Osteocyte (in vitro differentiated cells): ENCODE data around the gene GIGYF1. TPM values are rescaled to one million over a fixed set of nuclear protein-coding genes. Genes with fewer than 3 reads are reported as not detected.
A peak's percentile ranks its signal among the peaks of the same experiment; 100 is the strongest.
"Not testable (repeated sequence)": the region's sequence is repeated elsewhere in the genome, so short reads cannot be mapped to it uniquely, and the experiment has no call there.

Experiments used
- DNase-seq: peaks from one replicate; pipeline ENCODE4 v3.0.0; 2021; ENCODE audit warnings: mixed read lengths; ENCODE audit not compliant: unreplicated experiment; ENCODE audit errors: extremely low spot score
- H3K27ac Mint-ChIP-seq: one replicate; pipeline ENCODE4 v1.8.0; 2021; ENCODE audit warnings: mild to moderate bottlenecking, mixed read lengths; ENCODE audit not compliant: unreplicated experiment
- H3K27me3 Mint-ChIP-seq: one replicate; pipeline ENCODE4 v1.8.0; 2021; ENCODE audit warnings: mixed read lengths; ENCODE audit not compliant: unreplicated experiment
- H3K36me3 Mint-ChIP-seq: one replicate; pipeline ENCODE4 v1.8.0; 2021; ENCODE audit warnings: mixed read lengths; ENCODE audit not compliant: unreplicated experiment
- H3K4me1 Mint-ChIP-seq: one replicate; pipeline ENCODE4 v1.8.0; 2021; ENCODE audit warnings: mixed read lengths; ENCODE audit not compliant: unreplicated experiment
- H3K4me3 Mint-ChIP-seq: one replicate; pipeline ENCODE4 v1.8.0; 2021; ENCODE audit warnings: mild to moderate bottlenecking, moderate library complexity, mixed read lengths; ENCODE audit not compliant: unreplicated experiment
- H3K9me3 Mint-ChIP-seq: one replicate; pipeline ENCODE4 v1.8.0; 2021; ENCODE audit warnings: mixed read lengths; ENCODE audit not compliant: unreplicated experiment
- total RNA-seq: library from RNA; stranded (reverse); gene quantifications from 2 replicates; pipeline ENCODE4 v1.2.1, GENCODE V29; 2021
- TF ChIP-seq, protein P1 (sequence below): fragments of 200-600 bp; sonication (generic); IDR thresholded peaks from 2 replicates; pipeline ENCODE4 v1.5.0; 2021; ENCODE audit warnings: antibody characterized with exemption, mild to moderate bottlenecking, moderate library complexity

Gene GIGYF1
- total RNA-seq, 1 donor from 2014 or later: 64.6 TPM

DNA sequence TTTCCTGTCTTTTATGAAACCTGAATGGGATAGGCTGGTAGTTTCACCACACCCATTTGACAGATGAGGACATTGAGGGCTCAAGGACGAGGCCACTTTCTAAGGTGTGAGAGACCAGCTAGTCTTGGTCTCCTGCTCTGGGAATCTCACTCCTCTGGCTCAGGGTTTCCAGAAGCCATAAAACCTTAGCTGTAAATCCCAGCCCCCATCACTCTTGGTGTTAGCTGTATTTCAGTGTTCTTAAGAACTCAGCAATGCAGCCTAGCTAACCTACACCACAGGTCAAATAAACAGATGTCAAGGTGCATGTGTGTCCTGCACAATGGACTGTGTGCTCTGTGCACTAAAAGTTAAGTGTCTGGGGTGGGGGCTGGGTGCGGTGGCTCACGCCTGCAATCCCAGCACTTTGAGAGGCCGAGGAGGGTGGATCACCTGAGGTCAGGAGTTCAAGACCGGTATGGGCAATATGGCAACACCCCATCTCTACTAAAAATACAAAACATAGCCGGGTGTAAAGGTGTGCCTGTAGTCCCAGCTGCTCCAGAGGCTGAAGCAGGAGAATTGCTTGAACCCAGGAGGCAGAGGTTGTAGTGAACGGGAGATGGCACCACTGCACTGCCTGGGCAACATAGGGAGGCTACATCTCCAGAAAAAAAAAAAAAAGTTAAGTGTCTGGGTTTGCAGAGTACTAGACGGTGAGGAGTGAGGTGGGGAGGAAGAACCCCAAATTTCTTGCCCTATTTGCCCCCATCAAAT is 25.7 kb upstream of the GIGYF1 start:
- peaks cover 6% of the 10 kb centered on the region for H3K9me3 Mint-ChIP-seq
- H3K4me3 Mint-ChIP-seq: peak overlapping the region; percentile 10
- H3K27me3 Mint-ChIP-seq: peaks cover 41% of the 10 kb centered on the region
- DNase-seq: no peak
- TF ChIP-seq, protein P1, sequence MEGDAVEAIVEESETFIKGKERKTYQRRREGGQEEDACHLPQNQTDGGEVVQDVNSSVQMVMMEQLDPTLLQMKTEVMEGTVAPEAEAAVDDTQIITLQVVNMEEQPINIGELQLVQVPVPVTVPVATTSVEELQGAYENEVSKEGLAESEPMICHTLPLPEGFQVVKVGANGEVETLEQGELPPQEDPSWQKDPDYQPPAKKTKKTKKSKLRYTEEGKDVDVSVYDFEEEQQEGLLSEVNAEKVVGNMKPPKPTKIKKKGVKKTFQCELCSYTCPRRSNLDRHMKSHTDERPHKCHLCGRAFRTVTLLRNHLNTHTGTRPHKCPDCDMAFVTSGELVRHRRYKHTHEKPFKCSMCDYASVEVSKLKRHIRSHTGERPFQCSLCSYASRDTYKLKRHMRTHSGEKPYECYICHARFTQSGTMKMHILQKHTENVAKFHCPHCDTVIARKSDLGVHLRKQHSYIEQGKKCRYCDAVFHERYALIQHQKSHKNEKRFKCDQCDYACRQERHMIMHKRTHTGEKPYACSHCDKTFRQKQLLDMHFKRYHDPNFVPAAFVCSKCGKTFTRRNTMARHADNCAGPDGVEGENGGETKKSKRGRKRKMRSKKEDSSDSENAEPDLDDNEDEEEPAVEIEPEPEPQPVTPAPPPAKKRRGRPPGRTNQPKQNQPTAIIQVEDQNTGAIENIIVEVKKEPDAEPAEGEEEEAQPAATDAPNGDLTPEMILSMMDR: peak; percentile 50
- peaks cover 10% of the 10 kb centered on the region for H3K4me1 Mint-ChIP-seq
- H3K27ac Mint-ChIP-seq: no peak overlapping the region
- H3K36me3 Mint-ChIP-seq: no peaks in the 10 kb centered on the region

DNA sequence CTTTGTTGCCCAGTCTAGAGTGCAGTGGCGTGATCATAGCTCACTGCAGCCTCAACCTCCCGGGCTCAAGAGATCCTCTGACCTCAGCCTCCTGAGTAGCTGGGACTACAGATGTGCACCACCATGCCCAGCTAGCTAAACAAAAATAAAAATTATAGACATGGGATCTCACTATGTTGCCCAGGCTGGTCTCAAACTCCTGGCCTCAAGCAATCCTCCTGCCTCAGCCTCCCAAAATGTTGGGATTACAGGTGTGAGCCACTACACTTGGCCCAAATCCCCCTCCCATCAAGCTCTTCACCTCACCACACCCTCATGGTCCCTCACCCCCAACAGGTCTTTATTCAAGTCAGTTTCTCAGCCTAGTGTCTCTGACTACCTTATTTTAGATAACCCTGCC is 23.0 kb upstream of the GIGYF1 start:
- not testable (repeated sequence) for H3K9me3 Mint-ChIP-seq
- Mint-ChIP-seq H3K4me1 (peaks cover 10% of the 10 kb centered on the region), H3K27me3 (peaks cover 35% of the 10 kb centered on the region)

DNA sequence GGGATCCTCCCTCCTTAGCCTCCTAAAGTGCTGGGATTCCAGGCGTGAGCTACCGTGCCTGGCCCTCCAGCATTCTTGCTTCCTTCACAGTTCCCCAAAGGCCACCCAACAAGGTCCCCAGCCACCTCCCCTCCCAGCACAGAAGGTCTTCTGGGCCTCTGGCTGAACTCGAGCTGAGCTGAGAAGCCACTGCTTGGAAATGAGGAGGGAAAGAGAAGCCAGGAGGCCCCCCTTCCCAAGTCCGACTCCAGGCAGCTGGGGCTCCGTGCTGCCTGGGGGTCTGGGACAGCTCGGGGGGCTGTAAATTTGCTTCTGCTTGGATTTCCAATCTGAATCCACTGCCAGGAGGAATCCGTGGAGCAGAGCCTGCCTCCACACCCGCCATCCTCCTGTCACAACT is 20.7 kb upstream of the GIGYF1 start:
- DNase-seq: no peak
- Mint-ChIP-seq H3K27me3 (peaks cover 18% of the 10 kb centered on the region), H3K9me3 (peaks cover 6% of the 10 kb centered on the region), H3K4me3 (no peak overlapping the region), H3K4me1 (peaks cover under 1% of the 10 kb centered on the region), H3K27ac (no peak overlapping the region), H3K36me3 (no peaks in the 10 kb centered on the region)
- TF ChIP-seq, protein P1: no peak

More for the DNA sequence above, 23.0 kb upstream of the GIGYF1 start:
- not testable (repeated sequence) for H3K4me3 Mint-ChIP-seq, DNase-seq, H3K27ac Mint-ChIP-seq, H3K36me3 Mint-ChIP-seq

DNA sequence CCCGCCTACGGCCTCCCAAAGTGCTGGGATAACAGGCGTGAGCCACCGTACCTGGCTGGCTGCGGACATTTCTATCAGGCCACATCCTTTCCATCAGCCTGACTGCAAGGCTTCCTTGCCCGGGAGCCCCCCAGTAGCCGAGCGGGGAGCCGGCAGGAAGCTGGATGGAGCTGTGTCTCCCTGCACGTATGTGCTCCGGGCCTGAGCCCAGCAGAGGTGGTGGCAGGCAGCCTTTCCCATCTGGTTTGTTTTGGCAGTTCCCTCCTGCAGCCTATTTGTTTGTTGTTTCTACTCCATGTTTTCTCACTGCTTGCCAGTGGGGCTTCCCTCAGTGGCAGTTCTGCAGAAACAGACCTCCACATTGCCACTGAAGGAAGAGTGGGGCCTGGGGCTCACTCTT is 17.3 kb upstream of the GIGYF1 start:
- H3K27me3 Mint-ChIP-seq: no peaks in the 10 kb centered on the region

DNA sequence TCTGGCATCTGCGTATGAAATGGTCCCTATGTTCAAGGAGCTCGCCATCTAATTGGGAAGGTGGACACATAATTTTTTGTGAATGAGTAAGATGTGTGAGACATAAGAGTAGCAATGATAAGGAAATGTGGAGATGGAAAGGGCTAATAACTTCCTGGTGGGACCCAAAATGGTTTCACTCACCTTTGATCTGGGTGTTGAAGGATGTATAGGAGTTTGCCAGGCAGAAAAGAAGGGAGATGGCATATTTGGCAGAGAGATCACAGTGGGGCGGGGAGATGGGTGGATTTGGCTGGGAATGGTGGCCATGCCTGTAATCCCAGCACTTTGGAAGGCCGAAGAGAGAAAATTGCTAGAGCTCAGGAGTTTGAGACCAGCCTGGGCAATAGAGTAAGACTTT is 16.4 kb upstream of the GIGYF1 start:
- H3K27me3 Mint-ChIP-seq: no peaks in the 10 kb centered on the region
- TF ChIP-seq, protein P1: no peak
- H3K4me1 Mint-ChIP-seq: peaks cover 14% of the 10 kb centered on the region
- H3K9me3 Mint-ChIP-seq: no peaks in the 10 kb centered on the region
- H3K27ac Mint-ChIP-seq: no peak overlapping the region
- H3K36me3 Mint-ChIP-seq: peaks cover 1% of the 10 kb centered on the region
- DNase-seq: no peak
- no peak overlapping the region for H3K4me3 Mint-ChIP-seq

More for the DNA sequence above, 17.3 kb upstream of the GIGYF1 start:
- no peak for DNase-seq
- TF ChIP-seq, protein P1: no peak
- Mint-ChIP-seq H3K4me1 (peaks cover 13% of the 10 kb centered on the region), H3K27ac (no peak overlapping the region), H3K9me3 (no peaks in the 10 kb centered on the region), H3K36me3 (peaks cover 1% of the 10 kb centered on the region), H3K4me3 (no peak overlapping the region)
